Epithelial cell of alveolus of lung (primary cell): ENCODE measurements around the gene RETREG3. TPM values are rescaled to one million over a fixed set of nuclear protein-coding genes. Genes with fewer than 3 reads are reported as not detected.

Experiments
- total RNA-seq: library from RNA; depleted of rRNA; stranded (reverse); fragments of >200 nt; gene quantifications from 2 replicates; pipeline ENCODE4 v1.2.1, GENCODE V29; 2015

Gene RETREG3
- total RNA-seq: 46.6 and 52.0 TPM in 2 replicates

DNA sequence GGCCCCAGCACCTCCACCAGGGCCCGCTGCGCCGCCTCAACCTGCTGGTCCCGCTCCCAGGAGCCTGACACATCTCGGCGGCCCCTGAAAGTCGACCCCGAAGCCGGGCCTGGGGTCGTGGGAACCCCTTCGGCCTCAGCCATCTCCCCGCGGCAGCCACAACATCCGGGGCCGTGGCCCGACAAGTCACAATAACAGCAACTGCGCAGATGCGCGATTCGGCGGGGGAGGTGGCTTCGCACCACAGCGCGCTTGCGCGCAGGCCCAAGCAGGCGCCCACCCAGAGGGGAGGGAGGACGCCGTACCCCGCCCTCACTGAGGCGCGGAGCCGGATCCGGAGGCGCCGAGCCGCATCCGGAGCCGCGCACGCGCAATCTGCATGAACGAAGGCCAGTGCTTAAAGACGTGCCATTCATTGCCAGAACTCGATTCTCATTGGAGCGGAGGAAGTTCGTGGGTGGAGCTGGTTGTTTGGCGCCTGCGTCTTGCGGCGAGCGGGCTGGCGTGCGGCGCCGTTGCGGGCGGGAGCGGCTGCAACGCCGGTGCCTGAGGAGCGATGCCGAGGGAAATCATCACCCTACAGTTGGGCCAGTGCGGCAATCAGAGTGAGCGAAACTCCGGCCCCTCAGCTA, at the start of gene RETREG3, which contains the start of gene TUBG1:
RETREG3 (minus strand) TSS at position 193 of the 632 bp plus-strand sequence; CDS start at position 143, 50 bp downstream.
TUBG1 (plus strand) TSS at position 502 of the 632 bp plus-strand sequence; CDS start at position 557, 55 bp downstream.

GRCh38 chr17:42577532-42578281, 31.5 kb downstream of the RETREG3 start, which contains the start of gene PSMC3IP:
Gene PSMC3IP, minus strand, starts transcription at chr17:42577729. Its CDS starts 43 bp downstream, at chr17:42577686.

DNA sequence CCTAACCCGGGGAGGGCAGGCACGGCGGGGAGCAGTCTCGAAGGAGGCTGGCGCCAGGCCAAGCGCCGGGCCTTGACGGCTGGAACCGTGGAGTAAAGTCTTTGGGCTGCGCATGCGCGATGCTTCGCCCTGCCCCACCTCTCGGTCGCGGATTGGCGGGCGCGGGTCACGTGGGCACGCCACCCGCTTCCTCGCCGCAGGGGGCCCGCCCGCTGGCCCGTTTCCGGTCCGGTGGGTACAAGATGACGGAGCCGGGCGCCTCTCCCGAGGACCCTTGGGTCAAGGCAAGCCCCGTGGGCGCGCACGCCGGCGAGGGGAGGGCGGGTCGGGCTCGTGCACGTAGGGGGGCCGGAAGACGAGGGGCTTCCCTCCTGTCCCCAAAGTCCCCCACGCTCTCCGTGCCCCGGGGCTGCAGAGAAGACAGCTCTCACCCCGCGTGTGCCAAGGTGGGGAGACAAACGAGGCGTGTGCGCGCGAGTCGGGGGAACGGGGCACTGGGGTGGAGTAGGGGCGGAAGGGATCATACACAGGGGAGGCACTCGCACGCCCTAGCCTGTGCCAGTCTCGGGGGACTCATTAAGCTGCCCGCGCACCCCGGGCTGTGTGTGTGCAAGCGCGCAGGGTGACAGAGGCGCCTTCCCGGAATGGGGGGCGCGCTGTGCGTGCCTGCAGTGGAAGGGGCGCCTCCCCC, 42.1 kb downstream of the RETREG3 start, which contains the start of gene MLX:
MLX (plus strand) TSS at position 218 of the 691 bp plus-strand sequence; CDS start at position 243, 25 bp downstream.

GRCh38 chr17:42561897-42562387, 47.2 kb downstream of the RETREG3 start, which contains the start of gene COASY:
Gene COASY, plus strand, starts transcription at chr17:42562148. Its CDS starts 475 bp downstream, at chr17:42562623.

GRCh38 chr17:42552736-42553135, 56.4 kb downstream of the RETREG3 start, which contains the start of gene HSD17B1:
Gene HSD17B1, plus strand, starts transcription at chr17:42552923. Its CDS starts 11 bp downstream, at chr17:42552934.

DNA sequence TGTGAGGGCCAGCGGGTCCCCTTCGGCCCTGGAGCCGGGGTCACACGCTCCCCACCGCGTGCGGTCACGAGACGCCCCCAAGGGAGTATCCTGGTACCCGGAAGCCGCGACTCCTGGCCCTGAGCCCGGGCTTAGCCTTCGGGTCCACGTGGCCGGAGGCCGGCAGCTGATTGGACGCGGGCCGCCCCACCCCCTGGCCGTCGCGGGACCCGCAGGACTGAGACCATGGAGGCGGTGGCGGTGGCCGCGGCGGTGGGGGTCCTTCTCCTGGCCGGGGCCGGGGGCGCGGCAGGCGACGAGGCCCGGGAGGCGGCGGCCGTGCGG, 73.2 kb downstream of the RETREG3 start, which contains the start of gene NAGLU:
NAGLU (plus strand) TSS at position 194 of the 324 bp plus-strand sequence; CDS start at position 226, 32 bp downstream.

Other genes starting within 250 kb of the RETREG3 start
- gene STAT3, start 220.9 kb downstream of the RETREG3 start, total RNA-seq: 55.2 and 107 TPM in 2 replicates
- 235 and 444 TPM in 2 replicates for gene CAVIN1, start 186.1 kb downstream of the RETREG3 start, total RNA-seq
- gene ATP6V0A1, start 150.5 kb downstream of the RETREG3 start, total RNA-seq: 29.3 and 37.4 TPM in 2 replicates
- gene NAGLU, start 73.1 kb downstream of the RETREG3 start, total RNA-seq: 55.0 and 60.8 TPM in 2 replicates
- gene HSD17B1, start 56.5 kb downstream of the RETREG3 start, total RNA-seq: 0.48 and 11.4 TPM in 2 replicates
- 31.4 and 41.8 TPM in 2 replicates for gene COASY, start 47.2 kb downstream of the RETREG3 start, total RNA-seq
- gene MLX, start 42.3 kb downstream of the RETREG3 start, total RNA-seq: 27.5 and 31.4 TPM in 2 replicates
- gene PSMC3IP, start 31.6 kb downstream of the RETREG3 start, total RNA-seq: 5.5 and 7.6 TPM in 2 replicates
- gene TUBG1, start 309 bp upstream of the RETREG3 start, total RNA-seq: 35.1 and 68.0 TPM in 2 replicates
- gene TUBG2, start 49.9 kb upstream of the RETREG3 start, total RNA-seq: 5.0 and 24.8 TPM in 2 replicates
- 10.2 and 30.8 TPM in 2 replicates for gene PLEKHH3, start 67.6 kb upstream of the RETREG3 start, total RNA-seq
- 2.0 and 3.0 TPM in 2 replicates for gene CCR10, start 72.5 kb upstream of the RETREG3 start, total RNA-seq
- gene CNTNAP1, start 73.2 kb upstream of the RETREG3 start, total RNA-seq: 18.4 and 37.0 TPM in 2 replicates
- 5.3 and 8.7 TPM in 2 replicates for gene EZH1, start 135.7 kb upstream of the RETREG3 start, total RNA-seq
- 0.78 TPM in 1 of 2 replicates, not detected in the other for gene RAMP2, start 151.9 kb upstream of the RETREG3 start, total RNA-seq
- gene VPS25, start 164.1 kb upstream of the RETREG3 start, total RNA-seq: 89.2 and 114 TPM in 2 replicates
- gene WNK4, start 171.2 kb upstream of the RETREG3 start, total RNA-seq: 0.32 and 0.39 TPM in 2 replicates
- gene COA3, start 189.3 kb upstream of the RETREG3 start, total RNA-seq: 66.1 and 67.1 TPM in 2 replicates
- gene CNTD1, start 189.5 kb upstream of the RETREG3 start, total RNA-seq: not detected in 2 replicates
- gene BECN1, start 214.9 kb upstream of the RETREG3 start, total RNA-seq: 69.4 and 110 TPM in 2 replicates
- 57.6 and 88.3 TPM in 2 replicates for gene PSME3, start 224.0 kb upstream of the RETREG3 start, total RNA-seq
- gene AOC2, start 235.2 kb upstream of the RETREG3 start, total RNA-seq: 0.26 and 0.72 TPM in 2 replicates
- 0.13 and 1.5 TPM in 2 replicates for gene AOC3, start 241.8 kb upstream of the RETREG3 start, total RNA-seq